HG02623 (cell line): ENCODE data around the gene ATXN7L1.

ENCODE experiments used
- ATAC-seq: cut with Tn5 transposase; IDR thresholded peaks from one replicate; pipeline ENCODE4 v1.9.1; 2021; ENCODE audit warnings: moderate library complexity; ENCODE audit not compliant: unreplicated experiment

ATXN7L1 gene

GRCh38 chr7:105751054-105751453, 125.3 kb downstream of the ATXN7L1 start:
- no peak for ATAC-seq

- no peak for ATAC-seq
Observed at GRCh38 chr7:105748701-105749100, 127.7 kb downstream of the ATXN7L1 start.

GRCh38 chr7:105745681-105746330, 130.6 kb downstream of the ATXN7L1 start:
- ATAC-seq, result no peak

- no peak for ATAC-seq
Observed at GRCh38 chr7:105744258-105744657, 132.1 kb downstream of the ATXN7L1 start.

- no peak for ATAC-seq
Observed at GRCh38 chr7:105743351-105744090, 132.9 kb downstream of the ATXN7L1 start.

GRCh38 chr7:105742787-105743186, 133.6 kb downstream of the ATXN7L1 start:
- no peak for ATAC-seq

GRCh38 chr7:105741982-105742381, 134.4 kb downstream of the ATXN7L1 start:
- ATAC-seq, result no peak

GRCh38 chr7:105738133-105738532, 138.3 kb downstream of the ATXN7L1 start:
- ATAC-seq, result no peak

- ATAC-seq, result no peak
Observed at GRCh38 chr7:105734233-105734632, 142.2 kb downstream of the ATXN7L1 start.

GRCh38 chr7:105731042-105731441, 145.4 kb downstream of the ATXN7L1 start:
- ATAC-seq, result no peak

GRCh38 chr7:105728028-105728427, 148.4 kb downstream of the ATXN7L1 start:
- no peak for ATAC-seq

- ATAC-seq, result no peak
Observed at GRCh38 chr7:105724688-105725087, 151.7 kb downstream of the ATXN7L1 start.

GRCh38 chr7:105723572-105723971, 152.8 kb downstream of the ATXN7L1 start:
- no peak for ATAC-seq

GRCh38 chr7:105721571-105722104, 154.8 kb downstream of the ATXN7L1 start:
- ATAC-seq, result no peak

GRCh38 chr7:105719919-105720318, 156.5 kb downstream of the ATXN7L1 start:
- no peak for ATAC-seq

- no peak for ATAC-seq
Observed at GRCh38 chr7:105719395-105719794, 157.0 kb downstream of the ATXN7L1 start.

- no peak for ATAC-seq
Observed at GRCh38 chr7:105718511-105718925, 157.9 kb downstream of the ATXN7L1 start.

- no peak for ATAC-seq
Observed at GRCh38 chr7:105715528-105715927, 160.9 kb downstream of the ATXN7L1 start.

- ATAC-seq, result no peak
Observed at GRCh38 chr7:105713488-105714465, 162.6 kb downstream of the ATXN7L1 start.

GRCh38 chr7:105712877-105713276, 163.5 kb downstream of the ATXN7L1 start:
- ATAC-seq, result no peak
